Esophagus squamous epithelium (tissue), 5 donors: ENCODE data around the gene B4GALT7. TPM values are rescaled to one million over a fixed set of nuclear protein-coding genes. Genes with fewer than 3 reads are reported as not detected.
A peak's percentile ranks its signal among the peaks of the same experiment; 100 is the strongest.

Experiments
- DNase-seq: peaks from one replicate; lab custom pipeline; 2025; lab: John Stamatoyannopoulos, UW
- H3K27ac ChIP-seq, 4 donors: fragments of 200-600 bp; sonication (generic); one replicate each; pipeline ENCODE4 v1.5.1; 2016 to 2019; ENCODE audit warnings: mild to moderate bottlenecking in 1 of 4
- H3K27me3 ChIP-seq, 4 donors: fragments of 200-600 bp; sonication (generic); 1 replicate in 3 of 4; 2 replicates in 1 of 4; pipeline versions ENCODE4 v1.5.1 to v1.6.0; 2017 to 2021; ENCODE audit warnings: antibody characterized with exemption in 1 of 4
- H3K36me3 ChIP-seq, 3 donors: fragments of 200-600 bp; sonication (generic); one replicate each; pipeline ENCODE4 v1.5.1; 2016 to 2019
- H3K4me1 ChIP-seq, 3 donors: fragments of 200-600 bp; sonication (generic); one replicate each; pipeline ENCODE4 v1.5.1; 2017 to 2019
- H3K4me3 ChIP-seq, 4 donors: fragments of 200-600 bp; sonication (generic); 1 replicate in 3 of 4; 2 replicates in 1 of 4; pipeline ENCODE4 v1.5.1; 2016 to 2019; ENCODE audit warnings: mild to moderate bottlenecking in 2 of 4, moderate library complexity in 1 of 4
- H3K9me3 ChIP-seq, 3 donors: fragments of 200-600 bp; sonication (generic); one replicate each; pipeline ENCODE4 v1.5.1; 2016 to 2019
- CTCF ChIP-seq, 6 experiments: fragments of 450-650 bp in 4 of 6; fragments of 200-600 bp in 2 of 6; sonication (generic) in 2 of 6; IDR thresholded peaks; one replicate each; pipeline ENCODE4 v1.5.1; 2016 to 2019; ENCODE audit warnings: antibody characterized with exemption in 6 of 6, mild to moderate bottlenecking in 4 of 6, moderate library complexity in 4 of 6
- POLR2A ChIP-seq, 4 donors: fragments of 450-650 bp; IDR thresholded peaks; one replicate each; pipeline ENCODE4 v1.6.1; 2017; ENCODE audit warnings: antibody characterized with exemption in 4 of 4, mild to moderate bottlenecking in 4 of 4, moderate library complexity in 3 of 4
- WGBS, 2 donors: methylation state at CpG; one replicate each; pipeline ENCODE4 v1.1.5; 2018; 5-methylcytosine and 5-hydroxymethylcytosine counted together
- intact Hi-C: fragments of 100-400 bp; cut with DNase I; formaldehyde crosslinking; loops from one replicate; pipeline ENCODE4 v1.15.0; 2022
- total RNA-seq, 4 donors: library from RNA; depleted of rRNA; stranded (reverse); fragments of >200 nt; gene quantifications; one replicate each; pipeline ENCODE4 v1.1.0, GENCODE V29; 2016
- donor health status: DM: yes; HTN: yes; CAD: no.

B4GALT7 gene
- total RNA-seq, 4 donors from 2014 or later = 13.5 to 22.9 (median 15.8) TPM

- H3K27me3 ChIP-seq = no peaks in the 10 kb centered on the region
- TF ChIP-seq CTCF (IDR thresholded peaks at IDR 0.05) (peak in 2 of 6 experiments; percentile 20 to 32), POLR2A (IDR thresholded peaks at IDR 0.05) (peak in 1 of 4 donors; percentile 25)
- WGBS, 2 donors = 82 to 84% methylated on average over 7 to 11 of the region's 13 CpGs
- peaks cover 18 to 49% (median 26%) of the 10 kb centered on the region in 3 donors for H3K4me1 ChIP-seq
- intact Hi-C loops = no loop called here
- H3K4me3 ChIP-seq = no peak overlapping the region
- peak overlapping the region; percentile 9 to 55 (median 28) for H3K27ac ChIP-seq
- DNase-seq = no peak
- no peaks in the 10 kb centered on the region for H3K9me3 ChIP-seq
- H3K36me3 ChIP-seq = peaks cover 0 to 29% (median under 1%) of the 10 kb centered on the region in 3 donors
Measured at GRCh38 chr5:177601577-177602457, 1.9 kb downstream of the B4GALT7 start.

- Histone ChIP-seq H3K4me1 (peaks cover 25 to 56% (median 32%) of the 10 kb centered on the region in 3 donors), H3K9me3 (no peaks in the 10 kb centered on the region), H3K4me3 (no peak overlapping the region), H3K27me3 (no peaks in the 10 kb centered on the region), H3K36me3 (peaks cover 0 to 29% (median 0%) of the 10 kb centered on the region in 3 donors), H3K27ac (peak overlapping the region; percentile 9 to 55 (median 28))
- WGBS, 2 donors = 66% methylated on average over 4 of the region's 4 CpGs
- intact Hi-C loops = no loop called here
- TF ChIP-seq POLR2A (IDR thresholded peaks at IDR 0.05) (no peak), CTCF (IDR thresholded peaks at IDR 0.05) (no peak)
- DNase-seq = no peak
Measured at GRCh38 chr5:177602458-177602830, 2.5 kb downstream of the B4GALT7 start.

- Histone ChIP-seq H3K27ac (no peak overlapping the region), H3K4me3 (no peak overlapping the region), H3K4me1 (peaks cover 27 to 58% (median 35%) of the 10 kb centered on the region in 3 donors), H3K9me3 (no peaks in the 10 kb centered on the region), H3K27me3 (no peaks in the 10 kb centered on the region), H3K36me3 (peaks cover 0 to 35% (median 0%) of the 10 kb centered on the region in 3 donors)
- TF ChIP-seq CTCF (IDR thresholded peaks at IDR 0.05) = no peak
- no peak for TF ChIP-seq POLR2A (IDR thresholded peaks at IDR 0.05)
- WGBS, 2 donors = 69% methylated on average over 4 of the region's 8 CpGs; no CpG with 5 or more reads in 1 of the 2 donors
- no peak for DNase-seq
- intact Hi-C loops = no loop called here
Measured at GRCh38 chr5:177603631-177604030, 3.7 kb downstream of the B4GALT7 start.

GRCh38 chr5:177604116-177604521 is 4.2 kb downstream of the B4GALT7 start:
- TF ChIP-seq POLR2A (IDR thresholded peaks at IDR 0.05) (no peak), CTCF (IDR thresholded peaks at IDR 0.05) (no peak)
- H3K9me3 ChIP-seq = no peaks in the 10 kb centered on the region
- H3K36me3 ChIP-seq = peaks cover 0 to 39% (median 0%) of the 10 kb centered on the region in 3 donors
- H3K27me3 ChIP-seq = no peaks in the 10 kb centered on the region
- DNase-seq = no peak
- H3K27ac ChIP-seq = no peak overlapping the region
- H3K4me3 ChIP-seq = no peak overlapping the region
- intact Hi-C loops = no loop called here
- peaks cover 27 to 57% (median 35%) of the 10 kb centered on the region in 3 donors for H3K4me1 ChIP-seq
- 82 to 92% methylated on average over 5 to 7 of the region's 27 CpGs for WGBS, 2 donors

GRCh38 chr5:177604656-177605055 is 4.7 kb downstream of the B4GALT7 start:
- Histone ChIP-seq H3K9me3 (no peaks in the 10 kb centered on the region), H3K36me3 (peaks cover 0 to 45% (median 0%) of the 10 kb centered on the region in 3 donors), H3K4me3 (no peak overlapping the region), H3K27me3 (no peaks in the 10 kb centered on the region), H3K4me1 (peaks cover 27 to 57% (median 35%) of the 10 kb centered on the region in 3 donors), H3K27ac (no peak overlapping the region)
- DNase-seq = no peak
- TF ChIP-seq POLR2A (IDR thresholded peaks at IDR 0.05) (no peak), CTCF (IDR thresholded peaks at IDR 0.05) (no peak)
- 83 to 85% methylated on average over 4 to 5 of the region's 5 CpGs for WGBS, 2 donors
- intact Hi-C loops = no loop called here
